Neural progenitor cell (in vitro differentiated cells): ENCODE measurements around the gene LCE3D. TPM values are rescaled to one million over a fixed set of nuclear protein-coding genes. Genes with fewer than 3 reads are reported as not detected.

Experiments used
- DNase-seq: peaks from one replicate; pipeline ENCODE4 v3.0.0-alpha.2; 2016; ENCODE audit warnings: low spot score
- H2AFZ ChIP-seq: fragments of 200-600 bp; sonication (generic); replicated peaks from 2 replicates; pipeline ENCODE4 v1.6.1; 2016; ENCODE audit warnings: antibody characterized with exemption
- H3F3A ChIP-seq: fragments of 200-600 bp; sonication (generic); 2 replicates; pipeline ENCODE4 v1.6.1; 2016; ENCODE audit warnings: antibody characterized with exemption, low read depth
- H3K27ac ChIP-seq: fragments of 200-600 bp; sonication (generic); 2 replicates; pipeline ENCODE4 v1.5.1; 2016; ENCODE audit warnings: mild to moderate bottlenecking
- H3K27me3 ChIP-seq: fragments of 200-600 bp; sonication (generic); 2 replicates; pipeline ENCODE4 v1.6.1; 2016; ENCODE audit warnings: mild to moderate bottlenecking, moderate library complexity
- H3K36me3 ChIP-seq: fragments of 200-600 bp; sonication (generic); 2 replicates; pipeline ENCODE4 v1.5.1; 2016
- H3K4me1 ChIP-seq: fragments of 200-600 bp; sonication (generic); 2 replicates; pipeline ENCODE4 v1.6.1; 2016; ENCODE audit warnings: mixed run types
- H3K4me2 ChIP-seq: fragments of 200-600 bp; sonication (generic); 2 replicates; pipeline ENCODE4 v1.6.1; 2016
- H3K4me3 ChIP-seq: fragments of 200-600 bp; sonication (generic); 2 replicates; pipeline ENCODE4 v1.5.1; 2016
- H3K79me2 ChIP-seq: fragments of 200-600 bp; sonication (generic); 2 replicates; pipeline ENCODE4 v1.6.1; 2016; ENCODE audit warnings: low read depth
- H3K9ac ChIP-seq: fragments of 200-600 bp; sonication (generic); 2 replicates; pipeline ENCODE4 v1.6.1; 2016
- H3K9me3 ChIP-seq: fragments of 200-600 bp; sonication (generic); 2 replicates; pipeline ENCODE4 v1.5.1; 2016; ENCODE audit warnings: low read depth
- H4K20me1 ChIP-seq: fragments of 200-600 bp; sonication (generic); 2 replicates; pipeline ENCODE4 v1.6.1; 2016; ENCODE audit warnings: low read depth
- H3K27ac Mint-ChIP-seq: 3 replicates; pipeline ENCODE4 v1.8.0; 2021; ENCODE audit warnings: mixed read lengths
- H3K27me3 Mint-ChIP-seq: 2 replicates; pipeline ENCODE4 v1.8.0; 2022; ENCODE audit warnings: low read depth, mild to moderate bottlenecking, inconsistent platforms, moderate library complexity, mixed read lengths; ENCODE audit not compliant: insufficient read depth
- H3K36me3 Mint-ChIP-seq: 3 replicates; pipeline ENCODE4 v1.8.0; 2021; ENCODE audit warnings: mixed read lengths
- H3K4me1 Mint-ChIP-seq: 3 replicates; pipeline ENCODE4 v1.8.0; 2021; ENCODE audit warnings: mixed read lengths
- H3K4me3 Mint-ChIP-seq: 3 replicates; pipeline ENCODE4 v1.8.0; 2021; ENCODE audit warnings: mild to moderate bottlenecking, moderate library complexity, mixed read lengths
- H3K9me3 Mint-ChIP-seq: 3 replicates; pipeline ENCODE4 v1.8.0; 2020; ENCODE audit warnings: mixed read lengths
- CTCF ChIP-seq: fragments of 200-600 bp; sonication (generic); IDR thresholded peaks from 2 replicates; pipeline ENCODE4 v1.5.1; 2017; ENCODE audit warnings: antibody characterized with exemption, mild to moderate bottlenecking
- EZH2 ChIP-seq: fragments of 200-600 bp; sonication (generic); IDR thresholded peaks from 2 replicates; pipeline ENCODE4 v1.6.1; 2017; ENCODE audit warnings: antibody characterized with exemption, mild to moderate bottlenecking, moderate library complexity
- EZH2phosphoT487 ChIP-seq: fragments of 200-600 bp; sonication (generic); IDR thresholded peaks from 2 replicates; pipeline ENCODE4 v1.6.1; 2017; ENCODE audit warnings: antibody characterized with exemption
- total RNA-seq: library from RNA; depleted of rRNA; stranded (reverse); fragments of >200 nt; gene quantifications from 2 replicates; pipeline ENCODE4 v1.2.3, GENCODE V29; 2015; ENCODE audit warnings: low replicate concordance

LCE3D gene
- total RNA-seq, result not detected in 2 replicates

GRCh38 chr1:152580433-152580832, at the start of gene LCE3D:
LCE3D (minus strand) TSS chr1:152580516; CDS start chr1:152579936, 580 bp downstream.
- Histone ChIP-seq H3K79me2 (no peaks in the 10 kb centered on the region), H3K27me3 (no peaks in the 10 kb centered on the region), H3K36me3 (no peaks in the 10 kb centered on the region), H4K20me1 (no peaks in the 10 kb centered on the region), H3K4me2 (no peak within 1 kb of the TSS), H3F3A (no peaks in the 10 kb centered on the region), H3K4me1 (no peaks in the 10 kb centered on the region), H2AFZ (no peak within 1 kb of the TSS), H3K4me3 (no peak within 1 kb of the TSS), H3K9ac (no peak within 1 kb of the TSS), H3K27ac (no peak within 1 kb of the TSS), H3K9me3 (peaks cover 31% of the 10 kb centered on the region)
- Mint-ChIP-seq H3K9me3 (peaks cover 24% of the 10 kb centered on the region), H3K27ac (no peak within 1 kb of the TSS), H3K27me3 (peaks cover 5% of the 10 kb centered on the region), H3K4me3 (no peak within 1 kb of the TSS), H3K36me3 (no peaks in the 10 kb centered on the region), H3K4me1 (no peaks in the 10 kb centered on the region)
- no peak for TF ChIP-seq EZH2
- TF ChIP-seq CTCF, result no peak
- no peak for TF ChIP-seq EZH2phosphoT487
- DNase-seq, result no peak

GRCh38 chr1:152626744-152627143, 46.4 kb upstream of the LCE3D start:
- H3K4me1 ChIP-seq, result no peaks in the 10 kb centered on the region
- H3K4me3 ChIP-seq, result no peak overlapping the region
- Mint-ChIP-seq H3K4me3 (no peak overlapping the region), H3K36me3 (no peaks in the 10 kb centered on the region), H3K27ac (no peak overlapping the region), H3K4me1 (no peaks in the 10 kb centered on the region), H3K9me3 (peaks cover 47% of the 10 kb centered on the region), H3K27me3 (peaks cover 6% of the 10 kb centered on the region)
- H3K4me2 ChIP-seq, result no peak overlapping the region
- DNase-seq, result no peak
- H3K36me3 ChIP-seq, result no peaks in the 10 kb centered on the region
- peaks cover 21% of the 10 kb centered on the region for H3K9me3 ChIP-seq
- no peak overlapping the region for H2AFZ ChIP-seq
- H3K27ac ChIP-seq, result no peak overlapping the region
- H3K9ac ChIP-seq, result no peak overlapping the region
- no peaks in the 10 kb centered on the region for H3K27me3 ChIP-seq
- TF ChIP-seq EZH2phosphoT487 (no peak), EZH2 (no peak), CTCF (no peak)
- no peaks in the 10 kb centered on the region for H3K79me2 ChIP-seq
- H3F3A ChIP-seq, result no peaks in the 10 kb centered on the region
- no peaks in the 10 kb centered on the region for H4K20me1 ChIP-seq

- Mint-ChIP-seq H3K36me3 (no peaks in the 10 kb centered on the region), H3K27ac (no peak overlapping the region), H3K9me3 (peaks cover 50% of the 10 kb centered on the region)
Observed at GRCh38 chr1:152623203-152623844, 43.0 kb upstream of the LCE3D start.

More at GRCh38 chr1:152623203-152623844, 43.0 kb upstream of the LCE3D start:
- no peak overlapping the region for H3K4me3 ChIP-seq
- TF ChIP-seq CTCF, result no peak
- no peak for TF ChIP-seq EZH2
- no peak for TF ChIP-seq EZH2phosphoT487
- H3K27ac ChIP-seq, result no peak overlapping the region
- no peaks in the 10 kb centered on the region for H3K36me3 ChIP-seq
- no peak overlapping the region for H3K9ac ChIP-seq
- H3K4me1 ChIP-seq, result no peaks in the 10 kb centered on the region
- H3K9me3 ChIP-seq, result peaks cover 14% of the 10 kb centered on the region
- H3K4me2 ChIP-seq, result no peak overlapping the region
- H3F3A ChIP-seq, result no peaks in the 10 kb centered on the region
- peaks cover 6% of the 10 kb centered on the region for H3K27me3 Mint-ChIP-seq
- H4K20me1 ChIP-seq, result no peaks in the 10 kb centered on the region
- no peak overlapping the region for H2AFZ ChIP-seq
- H3K4me3 Mint-ChIP-seq, result no peak overlapping the region
- DNase-seq, result no peak
- no peaks in the 10 kb centered on the region for H3K4me1 Mint-ChIP-seq
- no peaks in the 10 kb centered on the region for H3K79me2 ChIP-seq
- H3K27me3 ChIP-seq, result no peaks in the 10 kb centered on the region
